ENCODE measurements around the gene KIF14.

Gene KIF14

GRCh38 chr1:200620273-200621131, at the start of gene KIF14:
Gene KIF14 (minus strand): TSS chr1:200620751. CDS start chr1:200618723, 2,028 bp downstream.
- Histone ChIP-seq H3K27me3 (replicated peaks) (no peaks in the 10 kb centered on the region), H3K36me3 (replicated peaks) (no peaks in the 10 kb centered on the region), H3K27ac (peak within 1 kb of the TSS; percentile 76), H3K4me3 (ENCODE audit: low read depth, low read length) (peak within 1 kb of the TSS; percentile 93)
- peak; percentile 89 for DNase-seq
- no peak for TF ChIP-seq CTCF (IDR thresholded peaks at IDR 0.05; ENCODE audit: low read depth, low read length, missing control alignments)
- in situ Hi-C loops (cut with HindIII; ENCODE audit: low pct_ligation_motif_present, low sequenced_read_pairs) = no loop called here

- in situ Hi-C loops (cut with HindIII; ENCODE audit: low pct_ligation_motif_present, low sequenced_read_pairs) = no loop called here
- no peak for TF ChIP-seq CTCF (IDR thresholded peaks at IDR 0.05; ENCODE audit: low read depth, low read length, missing control alignments)
- Histone ChIP-seq H3K27me3 (replicated peaks) (no peaks in the 10 kb centered on the region), H3K4me3 (ENCODE audit: low read depth, low read length) (peak within 1 kb of the TSS; percentile 77), H3K27ac (peak within 1 kb of the TSS; percentile 99), H3K36me3 (replicated peaks) (peaks cover 4% of the 10 kb centered on the region)
- DNase-seq = peak; percentile 95
These were observed 49.0 kb upstream of the KIF14 start, which contains the start of gene DDX59 for GRCh38 chr1:200669314-200670241. Gene DDX59 (minus strand): TSS chr1:200669907. CDS start chr1:200666740, 3,167 bp downstream.

- no peak for DNase-seq
- no peak for TF ChIP-seq CTCF (IDR thresholded peaks at IDR 0.05; ENCODE audit: low read depth, low read length, missing control alignments)
- H3K27me3 ChIP-seq (replicated peaks) = no peaks in the 10 kb centered on the region
- H3K36me3 ChIP-seq (replicated peaks) = peaks cover 4% of the 10 kb centered on the region
- H3K27ac ChIP-seq = peak overlapping the region; percentile 99
- in situ Hi-C loops (cut with HindIII; ENCODE audit: low pct_ligation_motif_present, low sequenced_read_pairs) = no loop called here
- peak overlapping the region; percentile 77 for H3K4me3 ChIP-seq (ENCODE audit: low read depth, low read length)
These were observed 48.2 kb upstream of the KIF14 start for GRCh38 chr1:200668514-200669313.

GRCh38 chr1:200666309-200666708, 45.8 kb upstream of the KIF14 start:
- in situ Hi-C loops (cut with HindIII; ENCODE audit: low pct_ligation_motif_present, low sequenced_read_pairs) = no loop called here
- H3K4me3 ChIP-seq (ENCODE audit: low read depth, low read length) = no peak overlapping the region
- no peak for DNase-seq
- TF ChIP-seq CTCF (IDR thresholded peaks at IDR 0.05; ENCODE audit: low read depth, low read length, missing control alignments) = no peak
- H3K27ac ChIP-seq = no peak overlapping the region
- H3K27me3 ChIP-seq (replicated peaks) = no peaks in the 10 kb centered on the region
- H3K36me3 ChIP-seq (replicated peaks) = peaks cover 8% of the 10 kb centered on the region

GRCh38 chr1:200665861-200666260, 45.3 kb upstream of the KIF14 start:
- H3K27me3 ChIP-seq (replicated peaks) = no peaks in the 10 kb centered on the region
- no peak for TF ChIP-seq CTCF (IDR thresholded peaks at IDR 0.05; ENCODE audit: low read depth, low read length, missing control alignments)
- H3K27ac ChIP-seq = no peak overlapping the region
- H3K4me3 ChIP-seq (ENCODE audit: low read depth, low read length) = no peak overlapping the region
- H3K36me3 ChIP-seq (replicated peaks) = peaks cover 8% of the 10 kb centered on the region
- no peak for DNase-seq
- in situ Hi-C loops (cut with HindIII; ENCODE audit: low pct_ligation_motif_present, low sequenced_read_pairs) = no loop called here
